Neuronal stem cell (in vitro differentiated cells): Measurements from ENCODE around the gene CDC45.

Source experiments
- DNase-seq: peaks from one replicate; pipeline ENCODE4 v3.0.0-alpha.2; 2013; ENCODE audit warnings: low spot score
- H2AFZ ChIP-seq: one replicate; pipeline ENCODE4 v1.6.1; 2013; ENCODE audit warnings: mild to moderate bottlenecking, low read length, inconsistent platforms
- H2AK5ac ChIP-seq: 2 replicates; pipeline ENCODE4 v1.6.1; 2013; ENCODE audit warnings: low read depth, mild to moderate bottlenecking, inconsistent platforms, low read length, moderate library complexity, mixed read lengths
- H2BK120ac ChIP-seq: 2 replicates; pipeline ENCODE4 v1.6.1; 2013; ENCODE audit warnings: low read depth, mild to moderate bottlenecking, inconsistent platforms, low read length, moderate library complexity, mixed read lengths
- H2BK12ac ChIP-seq: one replicate; pipeline ENCODE4 v1.6.1; 2013; ENCODE audit warnings: low read length, inconsistent platforms
- H2BK15ac ChIP-seq: 2 replicates; pipeline ENCODE4 v1.6.1; 2013; ENCODE audit warnings: mild to moderate bottlenecking, low read length, inconsistent platforms, mixed read lengths
- H2BK5ac ChIP-seq: one replicate; pipeline ENCODE4 v1.6.1; 2013; ENCODE audit warnings: inconsistent platforms, mild to moderate bottlenecking, low read length, moderate library complexity
- H3K14ac ChIP-seq: one replicate; pipeline ENCODE4 v1.6.1; 2013; ENCODE audit warnings: low read length, inconsistent platforms
- H3K18ac ChIP-seq: 2 replicates; pipeline ENCODE4 v1.6.1; 2013; ENCODE audit warnings: low read length, inconsistent platforms
- H3K23ac ChIP-seq: 2 replicates; pipeline ENCODE4 v1.6.1; 2013; ENCODE audit warnings: low read depth, mild to moderate bottlenecking, mixed read lengths, low read length, inconsistent platforms; ENCODE audit not compliant: poor library complexity
- H3K27ac ChIP-seq: replicated peaks from 3 replicates; pipeline ENCODE4 v1.5.1; 2013; ENCODE audit warnings: low read length, inconsistent platforms
- H3K27me3 ChIP-seq, 3 experiments: 2 replicates each; pipeline ENCODE4 v1.6.1; 2013; ENCODE audit warnings: low read length in 3 of 3, mild to moderate bottlenecking in 2 of 3, inconsistent platforms in 1 of 3, low read depth in 1 of 3, mixed read lengths in 1 of 3, moderate library complexity in 1 of 3; ENCODE audit not compliant: control insufficient read depth in 3 of 3, insufficient read depth in 3 of 3
- H3K36me3 ChIP-seq, 2 donors: replicated peaks in 1 of 2; 2 replicates each; pipeline ENCODE4 v1.6.1; 2013; ENCODE audit warnings: low read length in 2 of 2; ENCODE audit not compliant: control insufficient read depth in 2 of 2, insufficient read depth in 2 of 2
- H3K4ac ChIP-seq: 2 replicates; pipeline ENCODE4 v1.6.1; 2013; ENCODE audit warnings: inconsistent platforms, mild to moderate bottlenecking, low read length, moderate library complexity
- H3K4me1 ChIP-seq, 2 donors: 1 replicate in 1 of 2; 2 replicates in 1 of 2; pipeline ENCODE4 v1.6.1; 2013; ENCODE audit warnings: low read length in 2 of 2, low read depth in 1 of 2; ENCODE audit not compliant: control insufficient read depth in 2 of 2, insufficient read depth in 1 of 2
- H3K4me2 ChIP-seq: one replicate; pipeline ENCODE4 v1.6.1; 2013; ENCODE audit warnings: mild to moderate bottlenecking, low read length, inconsistent platforms; ENCODE audit not compliant: insufficient read depth, poor library complexity, severe bottlenecking
- H3K4me3 ChIP-seq, 2 donors: 2 replicates each; pipeline ENCODE4 v1.5.1; 2013; ENCODE audit warnings: low read length in 2 of 2, mild to moderate bottlenecking in 2 of 2, inconsistent platforms in 1 of 2, moderate library complexity in 1 of 2
- H3K79me1 ChIP-seq: one replicate; pipeline ENCODE4 v1.6.1; 2013; ENCODE audit warnings: low read depth, mild to moderate bottlenecking, inconsistent platforms, low read length, moderate library complexity
- H3K9ac ChIP-seq: one replicate; pipeline ENCODE4 v1.6.1; 2013; ENCODE audit warnings: mild to moderate bottlenecking, low read depth, low read length, inconsistent platforms; ENCODE audit not compliant: poor library complexity
- H3K9me3 ChIP-seq, 2 donors: replicated peaks in 1 of 2; 2 replicates each; pipeline versions ENCODE3 to v1.6.1; 2013; ENCODE audit warnings: low read length in 2 of 2, mild to moderate bottlenecking in 2 of 2, inconsistent platforms in 1 of 2, low read depth in 1 of 2, mixed read lengths in 1 of 2, moderate library complexity in 1 of 2; ENCODE audit not compliant: control insufficient read depth in 2 of 2, insufficient read depth in 1 of 2
- H4K8ac ChIP-seq: one replicate; pipeline ENCODE4 v1.6.1; 2013; ENCODE audit warnings: low read depth, mild to moderate bottlenecking, inconsistent platforms, low read length, moderate library complexity
- H4K91ac ChIP-seq: one replicate; pipeline ENCODE4 v1.6.1; 2013; ENCODE audit warnings: low read length, low read depth, mild to moderate bottlenecking, inconsistent platforms; ENCODE audit not compliant: poor library complexity
- WGBS, 2 donors: extraction: QIAGEN DNeasy Blood & Tissue Kit; methylation state at CpG; one replicate each; pipeline ENCODE4 v1.1.7; 2013; ENCODE audit warnings: missing lambda C conversion rate in 2 of 2, mixed read lengths in 1 of 2; ENCODE audit not compliant: insufficient read length in 2 of 2, insufficient replicate concordance in 1 of 2; ENCODE audit errors: extremely low coverage in 2 of 2; 5-methylcytosine and 5-hydroxymethylcytosine counted together

CDC45 gene

DNA sequence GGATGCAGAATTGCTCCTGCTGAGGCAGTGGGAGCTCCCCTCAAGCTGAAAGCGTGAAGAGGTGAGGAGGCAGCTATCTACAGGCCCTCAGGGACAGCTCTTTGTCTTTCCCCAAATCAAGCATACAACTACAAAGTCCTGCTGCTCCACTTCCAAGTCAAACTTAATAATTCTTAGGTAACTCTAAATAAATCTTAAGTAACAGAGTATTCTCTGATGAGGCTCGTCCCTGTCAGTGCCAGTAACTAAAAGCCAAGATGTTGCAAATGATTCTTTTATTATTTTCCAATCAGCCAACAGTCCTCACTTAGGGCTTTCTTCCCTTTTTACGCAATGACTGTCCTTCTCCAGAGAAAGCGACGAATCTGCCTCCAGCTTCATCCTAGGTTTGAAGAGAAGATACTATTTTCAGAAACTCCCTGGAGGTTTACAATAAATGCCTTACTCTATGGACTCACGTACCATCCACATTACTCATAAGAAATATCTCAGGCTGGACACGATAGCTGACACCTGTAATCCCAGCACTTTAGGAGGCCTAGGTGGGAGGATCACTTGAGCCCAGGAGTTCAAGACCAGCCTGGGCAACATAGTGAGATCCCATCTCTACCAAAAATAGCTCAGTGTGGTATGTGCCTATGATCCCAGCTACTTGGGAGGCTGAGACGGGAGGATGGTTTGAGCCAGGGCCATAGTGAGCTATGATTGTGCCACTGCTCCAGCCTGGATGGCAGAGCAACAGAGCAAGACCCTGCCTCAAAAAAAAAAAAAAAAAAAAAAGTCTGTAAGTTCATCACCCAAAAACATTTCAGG, 29.2 kb upstream of the CDC45 start:
- no peak overlapping the region for H4K91ac ChIP-seq
- no CpG with 5 or more reads among the region's 8 CpGs for WGBS, 2 donors
- H3K4me1 ChIP-seq, result peaks cover 7 to 9% of the 10 kb centered on the region in 2 donors
- H3K18ac ChIP-seq, result no peak overlapping the region
- H2AFZ ChIP-seq, result no peak overlapping the region
- H3K9ac ChIP-seq, result no peak overlapping the region
- H2BK12ac ChIP-seq, result no peak overlapping the region
- H3K27ac ChIP-seq, result no peak overlapping the region
- no peak overlapping the region for H2BK15ac ChIP-seq
- no peak overlapping the region for H2BK5ac ChIP-seq
- peaks cover 3% of the 10 kb centered on the region for H3K79me1 ChIP-seq
- H3K27me3 ChIP-seq, result no peaks in the 10 kb centered on the region
- H2AK5ac ChIP-seq, result no peak overlapping the region
- H2BK120ac ChIP-seq, result no peak overlapping the region
- peaks cover 28 to 80% of the 10 kb centered on the region in 2 donors for H3K36me3 ChIP-seq
- H3K4ac ChIP-seq, result no peak overlapping the region
- no peak for DNase-seq
- no peak overlapping the region for H4K8ac ChIP-seq
- H3K23ac ChIP-seq, result no peak overlapping the region
- no peak overlapping the region for H3K4me2 ChIP-seq
- no peak overlapping the region for H3K14ac ChIP-seq
- H3K9me3 ChIP-seq, result no peaks in the 10 kb centered on the region
- H3K4me3 ChIP-seq, result no peak overlapping the region

DNA sequence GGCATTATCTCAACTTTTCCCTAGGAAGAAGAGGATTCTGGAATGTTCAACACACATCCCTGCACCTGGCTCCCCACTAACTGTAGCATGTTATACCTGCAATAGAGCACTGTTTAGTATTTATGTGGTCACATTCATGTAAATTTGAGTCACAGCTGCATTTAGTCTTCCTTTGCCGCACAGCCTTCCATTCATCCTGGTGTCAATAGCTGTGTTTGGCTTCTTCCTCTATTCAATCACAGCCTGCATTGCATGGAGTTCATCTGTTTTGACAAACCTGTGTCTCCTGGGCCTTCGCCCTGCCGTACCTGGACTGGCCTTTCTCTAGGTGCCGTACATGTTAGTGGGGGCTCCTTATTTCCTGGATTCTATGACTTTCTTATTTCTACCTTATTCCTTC, 28.1 kb upstream of the CDC45 start:
- Histone ChIP-seq H2BK12ac (no peak overlapping the region), H3K4me2 (no peak overlapping the region), H2BK5ac (no peak overlapping the region), H2BK15ac (no peak overlapping the region), H2AK5ac (no peak overlapping the region), H3K9ac (no peak overlapping the region), H3K27ac (no peak overlapping the region), H3K14ac (no peak overlapping the region), H3K79me1 (peaks cover 3% of the 10 kb centered on the region), H2AFZ (no peak overlapping the region), H3K18ac (no peak overlapping the region), H3K36me3 (peaks cover 37 to 80% of the 10 kb centered on the region in 2 donors), H4K91ac (no peak overlapping the region), H3K23ac (no peak overlapping the region), H3K4ac (no peak overlapping the region), H3K27me3 (no peaks in the 10 kb centered on the region), H3K4me3 (no peak overlapping the region), H3K9me3 (no peaks in the 10 kb centered on the region), H2BK120ac (no peak overlapping the region), H3K4me1 (peaks cover 4 to 6% of the 10 kb centered on the region in 2 donors), H4K8ac (no peak overlapping the region)
- no CpG with 5 or more reads among the region's 4 CpGs for WGBS, 2 donors
- no peak for DNase-seq

DNA sequence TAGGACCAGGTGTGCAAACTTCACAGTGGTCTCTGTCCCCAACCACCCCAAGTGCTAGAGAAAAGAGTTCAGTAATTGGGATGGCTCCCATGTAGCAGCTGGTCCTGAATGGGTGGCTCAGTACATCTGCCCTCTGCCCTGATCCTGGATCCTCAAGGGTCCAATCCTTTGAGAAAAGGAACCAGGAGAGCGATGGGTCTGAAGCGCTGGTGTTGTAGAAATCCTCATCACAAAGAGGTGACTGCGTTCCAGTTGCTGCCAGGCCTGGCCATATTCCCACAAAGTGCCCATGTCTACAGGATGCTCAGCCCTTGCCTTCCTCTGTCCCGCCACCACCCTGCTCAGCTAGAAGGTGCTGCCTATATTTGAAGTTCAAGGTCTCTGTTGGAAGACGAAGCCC, 26.0 kb upstream of the CDC45 start:
- Histone ChIP-seq H3K18ac (no peak overlapping the region), H2BK5ac (no peak overlapping the region), H3K4me2 (no peak overlapping the region), H3K14ac (no peak overlapping the region), H3K36me3 (peaks cover 47 to 98% of the 10 kb centered on the region in 2 donors), H2BK12ac (no peak overlapping the region), H3K4ac (no peak overlapping the region), H4K8ac (no peak overlapping the region), H2BK120ac (no peak overlapping the region), H3K23ac (no peak overlapping the region), H3K27ac (no peak overlapping the region), H2AK5ac (no peak overlapping the region), H4K91ac (no peak overlapping the region), H3K9ac (no peak overlapping the region), H2BK15ac (no peak overlapping the region), H3K9me3 (no peaks in the 10 kb centered on the region), H3K4me1 (peaks cover 0 to 3% of the 10 kb centered on the region in 2 donors), H2AFZ (no peak overlapping the region), H3K4me3 (no peak overlapping the region), H3K27me3 (no peaks in the 10 kb centered on the region), H3K79me1 (no peaks in the 10 kb centered on the region)
- DNase-seq, result no peak
- no CpG with 5 or more reads among the region's 5 CpGs for WGBS, 2 donors

DNA sequence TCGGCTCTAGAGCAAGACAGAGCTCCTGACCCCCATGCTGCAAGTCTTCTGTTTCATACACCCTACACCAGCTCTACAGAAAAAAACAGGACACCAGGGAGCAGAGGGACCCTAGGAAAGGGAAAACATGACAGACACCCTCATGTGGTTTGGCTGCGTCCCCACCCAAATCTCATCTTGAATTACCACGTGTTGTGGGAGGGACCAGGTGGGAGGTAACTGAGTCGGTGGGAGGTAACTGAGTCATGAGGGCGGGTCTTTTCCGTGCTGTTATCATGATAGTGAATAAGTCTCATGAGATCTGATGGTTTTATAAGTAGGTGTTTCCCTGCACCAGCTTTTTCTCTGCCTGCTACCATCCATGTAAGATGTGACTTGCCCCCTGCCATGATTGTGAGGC, 25.6 kb upstream of the CDC45 start:
- Histone ChIP-seq H3K4me3 (no peak overlapping the region), H3K27me3 (no peaks in the 10 kb centered on the region), H3K14ac (no peak overlapping the region), H2AFZ (no peak overlapping the region), H2BK15ac (no peak overlapping the region), H3K4me2 (no peak overlapping the region), H3K79me1 (no peaks in the 10 kb centered on the region), H3K27ac (no peak overlapping the region), H3K9me3 (no peaks in the 10 kb centered on the region), H3K4me1 (no peaks in the 10 kb centered on the region), H2BK12ac (no peak overlapping the region), H4K8ac (no peak overlapping the region), H4K91ac (no peak overlapping the region), H2BK120ac (no peak overlapping the region), H2AK5ac (no peak overlapping the region), H3K36me3 (peaks cover 47 to 98% of the 10 kb centered on the region in 2 donors), H2BK5ac (no peak overlapping the region), H3K4ac (no peak overlapping the region), H3K23ac (no peak overlapping the region), H3K18ac (no peak overlapping the region), H3K9ac (no peak overlapping the region)
- no CpG with 5 or more reads among the region's 6 CpGs for WGBS, 2 donors
- DNase-seq, result no peak
